Spleen (tissue), 11 donors: ENCODE results near the gene DACH1. TPM values are rescaled to one million over a fixed set of nuclear protein-coding genes. Genes with fewer than 3 reads are reported as not detected.
"Not testable (repeated sequence)": the region's sequence is repeated elsewhere in the genome, so short reads cannot be mapped to it uniquely, and the experiment has no call there.

ENCODE experiments used
- DNase-seq: peaks from one replicate; pipeline ENCODE4 v3.0.0-alpha.2; 2020
- H3K27ac ChIP-seq, 8 donors: fragments of 200-600 bp; sonication (generic) in 7 of 8; 1 replicate in 4 of 8; 2 replicates in 4 of 8; pipeline versions ENCODE4 v1.5.0 to v1.8.0; 2016 to 2021; ENCODE audit warnings: inconsistent platforms in 4 of 8, mild to moderate bottlenecking in 4 of 8, moderate library complexity in 1 of 8
- H3K27me3 ChIP-seq, 7 donors: fragments of 200-600 bp; sonication (generic) in 6 of 7; replicated peaks in 1 of 7; 1 replicate in 4 of 7; 2 replicates in 3 of 7; pipeline versions ENCODE4 v1.5.0 to v1.8.0; 2016 to 2021; ENCODE audit warnings: inconsistent platforms in 3 of 7, mild to moderate bottlenecking in 1 of 7
- H3K36me3 ChIP-seq, 6 donors: fragments of 200-600 bp; sonication (generic) in 5 of 6; 1 replicate in 4 of 6; 2 replicates in 2 of 6; pipeline versions ENCODE4 v1.5.0 to v1.8.0; 2016 to 2021; ENCODE audit warnings: inconsistent platforms in 2 of 6
- H3K4me1 ChIP-seq, 6 donors: fragments of 200-600 bp; sonication (generic) in 5 of 6; 1 replicate in 3 of 6; 2 replicates in 3 of 6; pipeline versions ENCODE4 v1.5.0 to v1.8.0; 2016 to 2021; ENCODE audit warnings: inconsistent platforms in 3 of 6
- H3K4me3 ChIP-seq, 8 donors: fragments of 200-600 bp; sonication (generic) in 7 of 8; 1 replicate in 4 of 8; 2 replicates in 4 of 8; pipeline versions ENCODE4 v1.5.0 to v1.8.0; 2016 to 2021; ENCODE audit warnings: inconsistent platforms in 4 of 8, mild to moderate bottlenecking in 4 of 8, moderate library complexity in 2 of 8
- H3K9me3 ChIP-seq, 8 donors: fragments of 200-600 bp; sonication (generic) in 7 of 8; 1 replicate in 4 of 8; 2 replicates in 4 of 8; pipeline versions ENCODE4 v1.5.0 to v1.8.0; 2016 to 2021; ENCODE audit warnings: inconsistent platforms in 4 of 8
- POLR2A ChIP-seq, 3 donors: fragments of 450-650 bp; IDR thresholded peaks; one replicate each; pipeline ENCODE4 v1.5.1; 2017; ENCODE audit warnings: antibody characterized with exemption in 3 of 3, mild to moderate bottlenecking in 1 of 3
- POLR2AphosphoS5 ChIP-seq, 3 donors: sonication (generic); formaldehyde crosslinking; IDR thresholded peaks; one replicate each; pipeline ENCODE4 v1.5.1; 2017; ENCODE audit warnings: antibody characterized with exemption in 3 of 3
- WGBS, 5 donors: extraction: QIAGEN DNeasy Blood & Tissue Kit in 3 of 5; methylation state at CpG; one replicate each; pipeline versions ENCODE4 v1.1.5 to v1.1.7; 2013 to 2018; 5-methylcytosine and 5-hydroxymethylcytosine counted together
- intact Hi-C: fragments of 100-400 bp; cut with DNase I; formaldehyde crosslinking; loops from one replicate; pipeline ENCODE4 v1.15.0; 2023; ENCODE audit warnings: low total_unique reads
- polyA plus RNA-seq, 3 donors: library from polyadenylated mRNA; stranded (reverse); fragments of 200-250 nt; gene quantifications; one replicate each; pipeline ENCODE4 v1.2.1, GENCODE V29; 2013
- total RNA-seq, 7 donors: library from RNA; depleted of rRNA in 3 of 7; stranded (reverse); fragments of >200 nt in 3 of 7; fragmentation: NEBNext Ultra II Directional in 4 of 7; extraction: Animal tissue kit (Norgen Biotek cat#: 25700) in 4 of 7; gene quantifications; one replicate each; pipeline versions ENCODE4 v1.1.0 to v1.2.1, GENCODE V29; 2016 to 2021
- TF ChIP-seq, protein P1 (sequence below), 11 experiments: fragments of 200-600 bp in 7 of 11; fragments of 450-650 bp in 4 of 11; sonication (generic) in 4 of 11; IDR thresholded peaks in 8 of 11; conservative IDR thresholded peaks in 3 of 11; 1 replicate in 7 of 11; 2 replicates in 4 of 11; pipeline versions ENCODE4 v1.4.0 to v1.8.0; 2016 to 2021; ENCODE audit warnings: antibody characterized with exemption in 11 of 11, inconsistent platforms in 4 of 11, mild to moderate bottlenecking in 1 of 11
- donor health status: healthy with polysubstance abuse.
- donor health status: DM: no; HTN: no; CAD: no; lungs with moderate emphysema.
- donor health status: DM: no; HTN: no; CAD: no.
- donor health status: Bipolar disorder and iron deficiency.
- donor health status: healthy.
- donor health status: DM: no; HTN: no; CAD: no.
- donor health status: DM: yes; HTN: yes; CAD: no.

The DACH1 gene
- total and polyA plus RNA-seq, 10 donors, result 0.80 to 18.9 (median 11.4) TPM

DNA sequence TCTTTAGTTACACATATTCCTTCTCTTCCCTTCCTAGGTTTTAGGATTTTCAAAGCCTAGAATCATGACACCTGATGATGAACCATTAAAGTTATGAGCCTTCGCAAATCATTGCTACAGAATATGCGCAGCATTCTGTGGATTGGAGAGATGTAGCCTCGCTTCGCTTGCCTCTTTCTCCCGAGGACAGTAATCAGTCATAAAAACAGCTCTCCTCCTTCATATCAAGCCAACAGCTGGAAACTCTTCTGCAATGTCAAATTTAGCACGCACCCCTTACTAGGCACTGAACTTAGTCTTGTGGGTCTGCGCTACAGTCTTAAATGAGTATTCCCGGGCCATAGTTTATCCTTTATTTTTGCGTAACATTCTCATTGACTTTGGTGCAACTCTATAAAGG is 79.6 kb downstream of the DACH1 start:
- intact Hi-C loops, result no loop called here
- Histone ChIP-seq H3K27ac (no peak overlapping the region), H3K4me1 (peaks cover 0 to 4% (median 0%) of the 10 kb centered on the region in 6 donors), H3K9me3 (no peaks in the 10 kb centered on the region), H3K4me3 (no peak overlapping the region), H3K27me3 (no peaks in the 10 kb centered on the region), H3K36me3 (no peaks in the 10 kb centered on the region)
- DNase-seq, result no peak
- WGBS, 5 donors, result 91 to 94% (median 93%) methylated on average over 9 of the region's 9 CpGs
- TF ChIP-seq POLR2AphosphoS5 (IDR thresholded peaks at IDR 0.05) (no peak), POLR2A (IDR thresholded peaks at IDR 0.05) (no peak)
- TF ChIP-seq, protein P1, sequence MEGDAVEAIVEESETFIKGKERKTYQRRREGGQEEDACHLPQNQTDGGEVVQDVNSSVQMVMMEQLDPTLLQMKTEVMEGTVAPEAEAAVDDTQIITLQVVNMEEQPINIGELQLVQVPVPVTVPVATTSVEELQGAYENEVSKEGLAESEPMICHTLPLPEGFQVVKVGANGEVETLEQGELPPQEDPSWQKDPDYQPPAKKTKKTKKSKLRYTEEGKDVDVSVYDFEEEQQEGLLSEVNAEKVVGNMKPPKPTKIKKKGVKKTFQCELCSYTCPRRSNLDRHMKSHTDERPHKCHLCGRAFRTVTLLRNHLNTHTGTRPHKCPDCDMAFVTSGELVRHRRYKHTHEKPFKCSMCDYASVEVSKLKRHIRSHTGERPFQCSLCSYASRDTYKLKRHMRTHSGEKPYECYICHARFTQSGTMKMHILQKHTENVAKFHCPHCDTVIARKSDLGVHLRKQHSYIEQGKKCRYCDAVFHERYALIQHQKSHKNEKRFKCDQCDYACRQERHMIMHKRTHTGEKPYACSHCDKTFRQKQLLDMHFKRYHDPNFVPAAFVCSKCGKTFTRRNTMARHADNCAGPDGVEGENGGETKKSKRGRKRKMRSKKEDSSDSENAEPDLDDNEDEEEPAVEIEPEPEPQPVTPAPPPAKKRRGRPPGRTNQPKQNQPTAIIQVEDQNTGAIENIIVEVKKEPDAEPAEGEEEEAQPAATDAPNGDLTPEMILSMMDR (IDR thresholded peaks at IDR 0.05 in 8 of 11, conservative IDR thresholded peaks at IDR 0.05 in 3 of 11), result no peak

- intact Hi-C loops, result no loop called here
Measured at GRCh38 chr13:71786875-71787274, 80.1 kb downstream of the DACH1 start.

DNA sequence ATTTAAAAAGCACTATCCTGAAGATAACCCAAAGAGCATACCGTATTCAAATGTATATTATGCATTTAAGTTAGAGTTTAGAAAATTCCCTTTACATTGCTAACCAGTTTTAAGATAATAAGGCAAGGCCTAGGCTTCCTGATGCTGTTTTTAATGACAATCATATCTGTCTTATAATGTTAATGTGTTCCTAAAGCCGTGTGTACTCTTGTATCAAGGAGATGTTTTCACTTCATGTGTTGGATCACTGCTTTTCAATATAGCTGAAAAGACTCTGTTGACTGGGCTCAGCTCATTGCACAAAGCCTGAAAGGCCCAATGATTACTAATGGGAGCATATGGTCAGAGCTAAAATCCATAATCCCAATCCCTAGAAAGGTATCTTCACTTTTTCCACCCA is 81.6 kb downstream of the DACH1 start:
- WGBS, 5 donors, result 86 to 98% (median 91%) methylated on average over 2 of the region's 2 CpGs
- TF ChIP-seq, protein P1 (IDR thresholded peaks at IDR 0.05 in 8 of 11, conservative IDR thresholded peaks at IDR 0.05 in 3 of 11), result no peak
- TF ChIP-seq POLR2A (IDR thresholded peaks at IDR 0.05) (no peak), POLR2AphosphoS5 (IDR thresholded peaks at IDR 0.05) (no peak)

More at GRCh38 chr13:71786875-71787274, 80.1 kb downstream of the DACH1 start:
- Histone ChIP-seq H3K27me3 (no peaks in the 10 kb centered on the region), H3K36me3 (no peaks in the 10 kb centered on the region), H3K27ac (no peak overlapping the region), H3K4me1 (peaks cover 0 to 4% (median 0%) of the 10 kb centered on the region in 6 donors), H3K4me3 (no peak overlapping the region), H3K9me3 (no peaks in the 10 kb centered on the region)
- DNase-seq, result no peak
- WGBS, 5 donors, result 87 to 94% (median 89%) methylated on average over 4 of the region's 4 CpGs
- no peak for TF ChIP-seq POLR2AphosphoS5 (IDR thresholded peaks at IDR 0.05)
- TF ChIP-seq, protein P1 (IDR thresholded peaks at IDR 0.05 in 8 of 11, conservative IDR thresholded peaks at IDR 0.05 in 3 of 11), result no peak
- TF ChIP-seq POLR2A (IDR thresholded peaks at IDR 0.05), result no peak

DNA sequence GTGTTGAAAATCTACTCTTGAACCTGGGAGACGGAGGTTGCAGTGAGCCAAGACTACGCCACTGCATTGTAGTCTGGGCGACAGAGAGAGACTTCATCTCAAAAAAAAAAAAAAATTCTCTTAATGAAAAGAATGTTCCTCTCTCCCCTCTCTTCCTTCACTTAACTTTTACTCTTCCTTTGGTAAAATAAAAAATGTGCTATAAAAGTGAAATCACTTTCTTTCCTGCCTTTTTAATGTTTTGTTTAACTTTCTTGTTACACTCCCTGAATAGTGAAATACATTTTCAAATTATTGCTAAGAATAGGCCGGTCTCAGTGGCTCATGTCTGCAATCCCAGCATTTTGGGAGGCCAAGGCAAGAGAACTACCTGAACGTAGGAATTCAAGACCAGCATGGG is 86.5 kb downstream of the DACH1 start:
- Histone ChIP-seq H3K36me3 (no peaks in the 10 kb centered on the region), H3K4me1 (peaks cover 0 to 10% (median 5%) of the 10 kb centered on the region in 6 donors), H3K9me3 (no peaks in the 10 kb centered on the region), H3K27me3 (no peaks in the 10 kb centered on the region), H3K4me3 (no peak overlapping the region), H3K27ac (no peak overlapping the region)
- intact Hi-C loops, result no loop called here
- WGBS, 5 donors, result 86 to 98% (median 92%) methylated on average over 5 of the region's 5 CpGs
- no peak for DNase-seq
- TF ChIP-seq POLR2A (IDR thresholded peaks at IDR 0.05) (no peak), POLR2AphosphoS5 (IDR thresholded peaks at IDR 0.05) (no peak)
- TF ChIP-seq, protein P1 (IDR thresholded peaks at IDR 0.05 in 8 of 11, conservative IDR thresholded peaks at IDR 0.05 in 3 of 11), result no peak

More for the DNA sequence above, 81.6 kb downstream of the DACH1 start:
- H3K36me3 ChIP-seq, result no peaks in the 10 kb centered on the region
- DNase-seq, result no peak
- H3K9me3 ChIP-seq, result no peaks in the 10 kb centered on the region
- H3K27me3 ChIP-seq, result no peaks in the 10 kb centered on the region
- H3K27ac ChIP-seq, result no peak overlapping the region
- H3K4me1 ChIP-seq, result peaks cover 0 to 4% (median 0%) of the 10 kb centered on the region in 6 donors
- no peak overlapping the region for H3K4me3 ChIP-seq
- intact Hi-C loops, result no loop called here

DNA sequence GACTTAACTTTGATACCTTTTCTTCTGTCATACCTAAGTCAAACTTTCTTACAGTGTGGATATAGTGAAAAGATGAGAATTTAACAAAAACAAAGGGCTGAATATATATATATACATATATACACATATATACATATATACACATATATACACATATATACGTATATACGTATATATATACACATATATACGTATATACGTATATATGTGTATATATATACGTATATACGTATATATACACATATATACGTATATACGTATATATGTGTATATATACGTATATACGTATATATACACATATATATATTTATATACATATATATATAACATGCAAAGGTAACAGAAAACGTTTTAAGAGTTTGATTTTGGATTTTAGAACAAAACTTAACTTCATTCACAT is 88.0 kb downstream of the DACH1 start:
- H3K36me3 ChIP-seq, H3K9me3 ChIP-seq, H3K27me3 ChIP-seq, H3K4me3 ChIP-seq, H3K27ac ChIP-seq, intact Hi-C loops, DNase-seq: not testable (repeated sequence)
- 66 to 94% (median 91%) methylated on average over 4 to 11 of the region's 11 CpGs for WGBS, 5 donors
- peaks cover 0 to 10% (median 5%) of the 10 kb centered on the region in 6 donors for H3K4me1 ChIP-seq
